GM12864 (cell line): ENCODE data around the gene SH3BGRL2.
"Not testable (repeated sequence)": the region's sequence is repeated elsewhere in the genome, so short reads cannot be mapped to it uniquely, and the experiment has no call there.

Experiments used
- DNase-seq: peaks from one replicate; pipeline ENCODE4 v3.0.0-alpha.2; 2011; ENCODE audit warnings: low read depth
- H3K4me3 ChIP-seq: 2 replicates; pipeline ENCODE4 v1.5.1; 2011; ENCODE audit warnings: mild to moderate bottlenecking, low read depth, low read length, control low read depth
- TF ChIP-seq, protein P1 (sequence below): IDR thresholded peaks from 2 replicates; pipeline ENCODE4 v1.5.1; 2011; ENCODE audit warnings: low read depth, mild to moderate bottlenecking, moderate library complexity, low read length, control low read depth, inconsistent platforms; ENCODE audit errors: missing control alignments

The SH3BGRL2 gene

DNA sequence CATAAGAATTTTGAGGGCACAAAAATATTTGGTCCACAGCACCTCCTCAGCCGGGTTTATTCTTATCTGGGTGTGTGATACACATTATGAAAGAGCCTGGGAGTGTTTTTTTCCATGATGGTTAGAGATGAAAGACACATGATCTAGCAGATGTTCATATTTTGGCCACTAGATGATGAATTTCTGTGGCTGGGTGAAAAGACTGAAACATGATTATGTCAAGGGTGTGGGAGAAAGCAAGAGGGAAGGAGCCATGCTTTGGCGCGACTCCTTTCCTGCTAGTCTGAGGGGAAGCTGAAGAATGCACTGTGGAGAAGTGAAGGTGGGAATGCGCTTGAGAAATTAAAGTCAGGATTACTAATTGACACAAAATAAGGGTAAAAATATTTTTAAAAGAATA, 102.3 kb downstream of the SH3BGRL2 start:
- H3K4me3 ChIP-seq: no peak overlapping the region
- DNase-seq: no peak
- TF ChIP-seq, protein P1, sequence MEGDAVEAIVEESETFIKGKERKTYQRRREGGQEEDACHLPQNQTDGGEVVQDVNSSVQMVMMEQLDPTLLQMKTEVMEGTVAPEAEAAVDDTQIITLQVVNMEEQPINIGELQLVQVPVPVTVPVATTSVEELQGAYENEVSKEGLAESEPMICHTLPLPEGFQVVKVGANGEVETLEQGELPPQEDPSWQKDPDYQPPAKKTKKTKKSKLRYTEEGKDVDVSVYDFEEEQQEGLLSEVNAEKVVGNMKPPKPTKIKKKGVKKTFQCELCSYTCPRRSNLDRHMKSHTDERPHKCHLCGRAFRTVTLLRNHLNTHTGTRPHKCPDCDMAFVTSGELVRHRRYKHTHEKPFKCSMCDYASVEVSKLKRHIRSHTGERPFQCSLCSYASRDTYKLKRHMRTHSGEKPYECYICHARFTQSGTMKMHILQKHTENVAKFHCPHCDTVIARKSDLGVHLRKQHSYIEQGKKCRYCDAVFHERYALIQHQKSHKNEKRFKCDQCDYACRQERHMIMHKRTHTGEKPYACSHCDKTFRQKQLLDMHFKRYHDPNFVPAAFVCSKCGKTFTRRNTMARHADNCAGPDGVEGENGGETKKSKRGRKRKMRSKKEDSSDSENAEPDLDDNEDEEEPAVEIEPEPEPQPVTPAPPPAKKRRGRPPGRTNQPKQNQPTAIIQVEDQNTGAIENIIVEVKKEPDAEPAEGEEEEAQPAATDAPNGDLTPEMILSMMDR: no peak

DNA sequence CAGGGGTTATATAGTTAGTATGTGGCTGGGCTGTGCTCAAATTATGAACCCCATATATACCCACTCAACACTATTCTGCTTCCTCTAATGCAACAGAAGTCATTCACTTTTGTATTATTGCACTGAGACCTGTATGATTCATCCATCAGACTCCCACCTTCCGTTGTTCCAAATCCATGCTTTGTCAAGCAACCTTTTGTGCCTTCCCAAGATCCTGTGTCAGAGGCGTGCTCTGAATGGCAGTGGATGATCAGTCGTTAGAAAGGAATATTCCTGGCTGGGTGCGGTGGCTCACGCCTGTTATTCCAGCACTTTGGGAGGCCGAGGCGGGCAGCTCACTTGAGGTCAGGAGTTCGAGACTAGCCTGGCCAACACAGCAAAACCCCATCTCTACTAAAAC, 103.2 kb downstream of the SH3BGRL2 start:
- H3K4me3 ChIP-seq: no peak overlapping the region
- TF ChIP-seq, protein P1: no peak
- no peak for DNase-seq

DNA sequence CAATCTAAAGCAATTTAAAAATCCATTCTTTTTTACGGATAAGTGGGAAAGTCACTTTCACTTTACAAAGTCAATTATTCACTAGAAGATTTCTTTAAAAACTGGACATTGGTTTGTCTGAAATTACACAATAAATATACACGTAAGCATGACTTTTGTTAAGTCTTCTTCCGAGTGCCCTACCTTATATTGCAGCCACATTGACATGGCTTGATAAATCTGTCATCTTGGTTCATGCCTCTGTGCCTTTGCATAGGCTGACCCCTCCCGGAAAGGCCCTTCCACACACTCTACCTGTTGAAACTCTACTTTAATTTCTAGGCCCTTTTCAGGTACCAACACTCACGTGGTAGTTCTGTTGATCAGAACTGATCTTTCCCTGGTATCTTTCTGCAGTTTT, 104.1 kb downstream of the SH3BGRL2 start:
- TF ChIP-seq, protein P1: no peak
- no peak for DNase-seq
- no peak overlapping the region for H3K4me3 ChIP-seq

DNA sequence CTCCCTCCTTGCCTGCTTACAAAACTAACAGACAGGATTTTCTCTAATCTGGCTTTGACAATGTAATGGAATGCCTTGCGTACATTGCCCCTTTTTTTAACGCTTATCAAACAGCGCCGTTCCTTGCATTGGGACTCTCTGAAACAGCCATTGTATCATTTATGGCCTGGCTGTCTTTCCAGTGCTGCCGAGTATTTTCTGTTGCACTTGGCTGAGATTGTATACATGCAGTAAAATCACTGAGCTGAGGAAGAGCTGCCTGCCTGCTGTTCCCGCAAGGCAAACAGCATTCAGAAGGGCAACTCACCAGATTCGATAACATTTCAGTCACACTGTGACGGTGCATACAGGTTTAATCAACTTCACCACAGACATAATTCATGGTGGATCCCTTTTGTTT, 106.0 kb downstream of the SH3BGRL2 start:
- H3K4me3 ChIP-seq: no peak overlapping the region
- TF ChIP-seq, protein P1: no peak
- no peak for DNase-seq

DNA sequence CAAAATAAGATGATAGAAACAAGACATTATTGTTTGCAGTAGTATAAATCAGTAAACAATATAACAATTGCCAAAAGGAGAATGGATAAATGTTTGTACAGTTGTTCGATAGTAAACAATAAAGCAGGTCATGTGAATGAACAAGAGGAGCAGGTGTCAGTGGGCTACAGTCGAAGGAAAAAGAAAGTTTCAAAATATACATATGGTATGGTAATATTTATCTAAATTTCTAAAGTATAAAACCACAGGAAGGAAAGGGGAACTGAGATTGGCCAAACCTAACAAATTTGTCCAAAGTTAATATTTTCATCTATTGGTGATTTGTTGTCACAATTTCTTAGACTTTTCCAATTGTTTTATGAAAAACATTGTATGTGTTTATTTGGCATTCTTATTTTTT, 110.9 kb downstream of the SH3BGRL2 start:
- no peak for DNase-seq
- TF ChIP-seq, protein P1: no peak
- no peak overlapping the region for H3K4me3 ChIP-seq

DNA sequence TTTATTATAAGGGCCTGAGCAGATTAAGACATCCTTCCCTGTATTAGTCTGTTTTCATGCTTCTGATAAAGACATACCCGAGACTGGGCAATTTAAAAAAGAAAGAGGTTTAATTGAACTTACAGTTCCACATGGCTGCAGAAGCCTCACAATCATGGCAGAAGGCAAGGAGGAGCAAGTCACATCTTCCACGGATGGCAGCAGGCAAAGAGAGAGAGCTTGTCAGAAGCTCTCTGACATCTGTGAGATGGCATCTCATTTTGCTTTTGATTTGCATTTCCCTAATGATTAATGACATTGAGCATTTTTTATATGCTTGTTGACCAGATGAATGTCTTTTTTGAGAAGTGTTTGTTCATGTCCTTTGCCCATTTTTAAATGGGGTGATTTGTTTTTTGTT, 114.2 kb downstream of the SH3BGRL2 start:
- DNase-seq, H3K4me3 ChIP-seq: not testable (repeated sequence)

DNA sequence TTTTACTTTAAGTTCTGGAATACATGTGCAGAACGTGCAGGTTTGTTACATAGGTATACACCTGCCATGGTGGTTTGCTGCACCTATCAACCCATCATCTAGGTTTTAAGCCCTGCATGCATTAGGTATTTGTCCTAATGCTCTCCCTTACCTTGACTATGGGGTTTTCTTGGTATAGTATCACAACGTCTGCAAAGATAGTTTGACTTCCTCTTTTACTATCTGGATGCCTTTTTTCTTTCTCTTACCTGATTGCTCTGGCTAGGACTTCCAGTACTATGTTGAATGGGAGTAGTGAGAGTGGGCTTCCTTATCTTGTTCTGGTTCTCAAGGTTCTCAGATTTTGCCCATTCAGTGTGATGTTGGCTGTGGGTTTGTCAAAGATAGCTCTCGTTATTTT, 115.2 kb downstream of the SH3BGRL2 start:
- DNase-seq, H3K4me3 ChIP-seq: not testable (repeated sequence)

DNA sequence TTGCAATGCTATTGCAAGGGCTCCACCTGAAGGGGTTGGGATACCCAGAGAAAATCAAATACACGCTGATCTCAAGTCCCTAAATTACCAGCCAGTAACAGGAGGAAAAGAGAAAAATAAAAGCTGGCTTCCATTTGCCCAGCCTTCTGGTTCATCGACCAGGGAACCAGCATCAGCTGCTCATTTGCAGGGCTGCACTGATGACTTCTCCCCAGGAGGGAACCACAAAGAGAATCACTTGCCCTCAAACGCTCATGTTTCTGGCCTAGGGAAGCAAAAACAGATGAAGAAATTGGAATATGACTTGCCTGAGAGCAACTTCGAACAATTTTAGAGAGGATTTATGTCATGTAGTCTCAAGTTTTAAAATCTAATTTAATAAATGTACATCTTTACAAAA, 119.7 kb downstream of the SH3BGRL2 start:
- TF ChIP-seq, protein P1: no peak
- no peak for DNase-seq
- no peak overlapping the region for H3K4me3 ChIP-seq
